T follicular helper cell (primary cell): ENCODE data around the gene CCDC14.
"Not testable (repeated sequence)": the region's sequence is repeated elsewhere in the genome, so short reads cannot be mapped to it uniquely, and the experiment has no call there.

Experiments
- DNase-seq: peaks from one replicate; pipeline ENCODE4 v3.0.0-alpha.2; 2020; ENCODE audit warnings: low read depth

The CCDC14 gene

GRCh38 chr3:123964793-123965192 is 3.8 kb upstream of the CCDC14 start:
- DNase-seq: not testable (repeated sequence)

- DNase-seq: no peak
These were observed 453 bp upstream of the CCDC14 start for GRCh38 chr3:123961508-123961856.

- DNase-seq: no peak
These were observed 7.3 kb downstream of the CCDC14 start for GRCh38 chr3:123953735-123954134.

- no peak for DNase-seq
These were observed 8.0 kb downstream of the CCDC14 start for GRCh38 chr3:123952844-123953520.

GRCh38 chr3:123951522-123952447 is 9.2 kb downstream of the CCDC14 start:
- DNase-seq: no peak

- no peak for DNase-seq
These were observed 11.4 kb downstream of the CCDC14 start for GRCh38 chr3:123949641-123950040.

GRCh38 chr3:123948449-123948848 is 12.6 kb downstream of the CCDC14 start:
- no peak for DNase-seq

- no peak for DNase-seq
These were observed 13.5 kb downstream of the CCDC14 start for GRCh38 chr3:123947482-123947881.

GRCh38 chr3:123941542-123941941 is 19.5 kb downstream of the CCDC14 start:
- no peak for DNase-seq

- no peak for DNase-seq
These were observed 19.9 kb downstream of the CCDC14 start for GRCh38 chr3:123941121-123941520.

GRCh38 chr3:123939706-123940105 is 21.3 kb downstream of the CCDC14 start:
- no peak for DNase-seq

- no peak for DNase-seq
These were observed 24.6 kb downstream of the CCDC14 start for GRCh38 chr3:123936400-123936799.

- DNase-seq: no peak
These were observed 25.2 kb downstream of the CCDC14 start for GRCh38 chr3:123935830-123936229.

- no peak for DNase-seq
These were observed 26.8 kb downstream of the CCDC14 start for GRCh38 chr3:123934250-123934649.

- DNase-seq: no peak
These were observed 30.6 kb downstream of the CCDC14 start for GRCh38 chr3:123930445-123930844.

- no peak for DNase-seq
These were observed 31.7 kb downstream of the CCDC14 start for GRCh38 chr3:123929325-123929724.

- no peak for DNase-seq
These were observed 34.6 kb downstream of the CCDC14 start for GRCh38 chr3:123926396-123926795.

- DNase-seq: no peak
These were observed 40.2 kb downstream of the CCDC14 start for GRCh38 chr3:123920868-123921267.

GRCh38 chr3:123920383-123920782 is 40.6 kb downstream of the CCDC14 start:
- no peak for DNase-seq

GRCh38 chr3:123919353-123919752 is 41.7 kb downstream of the CCDC14 start:
- DNase-seq: no peak

- no peak for DNase-seq
These were observed 46.2 kb downstream of the CCDC14 start for GRCh38 chr3:123914829-123915228.

- no peak for DNase-seq
These were observed 51.2 kb downstream of the CCDC14 start for GRCh38 chr3:123909785-123910184.

- DNase-seq: no peak
These were observed 53.3 kb downstream of the CCDC14 start for GRCh38 chr3:123907720-123908119.
